Esophagus squamous epithelium (tissue), 5 donors: ENCODE measurements around the gene CCNY. TPM values are rescaled to one million over a fixed set of nuclear protein-coding genes. Genes with fewer than 3 reads are reported as not detected.
A peak's percentile ranks its signal among the peaks of the same experiment; 100 is the strongest.

Experiments
- DNase-seq: peaks from one replicate; lab custom pipeline; 2025; lab: John Stamatoyannopoulos, UW
- H3K27ac ChIP-seq, 4 donors: fragments of 200-600 bp; sonication (generic); one replicate each; pipeline ENCODE4 v1.5.1; 2016 to 2019; ENCODE audit warnings: mild to moderate bottlenecking in 1 of 4
- H3K27me3 ChIP-seq, 4 donors: fragments of 200-600 bp; sonication (generic); 1 replicate in 3 of 4; 2 replicates in 1 of 4; pipeline versions ENCODE4 v1.5.1 to v1.6.0; 2017 to 2021; ENCODE audit warnings: antibody characterized with exemption in 1 of 4
- H3K36me3 ChIP-seq, 3 donors: fragments of 200-600 bp; sonication (generic); one replicate each; pipeline ENCODE4 v1.5.1; 2016 to 2019
- H3K4me1 ChIP-seq, 3 donors: fragments of 200-600 bp; sonication (generic); one replicate each; pipeline ENCODE4 v1.5.1; 2017 to 2019
- H3K4me3 ChIP-seq, 4 donors: fragments of 200-600 bp; sonication (generic); 1 replicate in 3 of 4; 2 replicates in 1 of 4; pipeline ENCODE4 v1.5.1; 2016 to 2019; ENCODE audit warnings: mild to moderate bottlenecking in 2 of 4, moderate library complexity in 1 of 4
- H3K9me3 ChIP-seq, 3 donors: fragments of 200-600 bp; sonication (generic); one replicate each; pipeline ENCODE4 v1.5.1; 2016 to 2019
- CTCF ChIP-seq, 6 experiments: fragments of 450-650 bp in 4 of 6; fragments of 200-600 bp in 2 of 6; sonication (generic) in 2 of 6; IDR thresholded peaks; one replicate each; pipeline ENCODE4 v1.5.1; 2016 to 2019; ENCODE audit warnings: antibody characterized with exemption in 6 of 6, mild to moderate bottlenecking in 4 of 6, moderate library complexity in 4 of 6
- POLR2A ChIP-seq, 4 donors: fragments of 450-650 bp; IDR thresholded peaks; one replicate each; pipeline ENCODE4 v1.6.1; 2017; ENCODE audit warnings: antibody characterized with exemption in 4 of 4, mild to moderate bottlenecking in 4 of 4, moderate library complexity in 3 of 4
- WGBS, 2 donors: methylation state at CpG; one replicate each; pipeline ENCODE4 v1.1.5; 2018; 5-methylcytosine and 5-hydroxymethylcytosine counted together
- intact Hi-C: fragments of 100-400 bp; cut with DNase I; formaldehyde crosslinking; loops from one replicate; pipeline ENCODE4 v1.15.0; 2022
- total RNA-seq, 4 donors: library from RNA; depleted of rRNA; stranded (reverse); fragments of >200 nt; gene quantifications; one replicate each; pipeline ENCODE4 v1.1.0, GENCODE V29; 2016
- donor health status: DM: yes; HTN: yes; CAD: no.

Gene CCNY
- total RNA-seq, 4 donors from 2014 or later = 24.1 to 41.5 (median 30.4) TPM

- no peak for DNase-seq
- H3K36me3 ChIP-seq = peaks cover 0 to 4% (median 0%) of the 10 kb centered on the region in 3 donors
- H3K9me3 ChIP-seq = peaks cover 5 to 39% (median 28%) of the 10 kb centered on the region in 3 donors
- WGBS, 2 donors = 76 to 85% methylated on average over 4 of the region's 4 CpGs
- intact Hi-C loops = no loop called here
- TF ChIP-seq CTCF (IDR thresholded peaks at IDR 0.05) (no peak), POLR2A (IDR thresholded peaks at IDR 0.05) (no peak)
- peak overlapping the region in 1 of 4 donors; percentile 21 for H3K27ac ChIP-seq
- H3K4me3 ChIP-seq = no peak overlapping the region
- no peaks in the 10 kb centered on the region for H3K27me3 ChIP-seq
- peaks cover 23 to 51% (median 29%) of the 10 kb centered on the region in 3 donors for H3K4me1 ChIP-seq
Measured at GRCh38 chr10:35445150-35445884, 109.0 kb downstream of the CCNY start.

GRCh38 chr10:35446439-35446838 is 110.1 kb downstream of the CCNY start:
- peak overlapping the region in 2 of 4 donors; percentile 1 to 11 for H3K27ac ChIP-seq
- 88 to 90% methylated on average over 2 of the region's 2 CpGs for WGBS, 2 donors
- no peak for TF ChIP-seq POLR2A (IDR thresholded peaks at IDR 0.05)
- TF ChIP-seq CTCF (IDR thresholded peaks at IDR 0.05) = no peak
- no peaks in the 10 kb centered on the region for H3K27me3 ChIP-seq
- no peak for DNase-seq
- intact Hi-C loops = no loop called here
- peaks cover 5 to 35% (median 27%) of the 10 kb centered on the region in 3 donors for H3K9me3 ChIP-seq
- no peak overlapping the region for H3K4me3 ChIP-seq
- H3K36me3 ChIP-seq = peaks cover 0 to 4% (median 0%) of the 10 kb centered on the region in 3 donors
- H3K4me1 ChIP-seq = peaks cover 23 to 62% (median 37%) of the 10 kb centered on the region in 3 donors

DNA sequence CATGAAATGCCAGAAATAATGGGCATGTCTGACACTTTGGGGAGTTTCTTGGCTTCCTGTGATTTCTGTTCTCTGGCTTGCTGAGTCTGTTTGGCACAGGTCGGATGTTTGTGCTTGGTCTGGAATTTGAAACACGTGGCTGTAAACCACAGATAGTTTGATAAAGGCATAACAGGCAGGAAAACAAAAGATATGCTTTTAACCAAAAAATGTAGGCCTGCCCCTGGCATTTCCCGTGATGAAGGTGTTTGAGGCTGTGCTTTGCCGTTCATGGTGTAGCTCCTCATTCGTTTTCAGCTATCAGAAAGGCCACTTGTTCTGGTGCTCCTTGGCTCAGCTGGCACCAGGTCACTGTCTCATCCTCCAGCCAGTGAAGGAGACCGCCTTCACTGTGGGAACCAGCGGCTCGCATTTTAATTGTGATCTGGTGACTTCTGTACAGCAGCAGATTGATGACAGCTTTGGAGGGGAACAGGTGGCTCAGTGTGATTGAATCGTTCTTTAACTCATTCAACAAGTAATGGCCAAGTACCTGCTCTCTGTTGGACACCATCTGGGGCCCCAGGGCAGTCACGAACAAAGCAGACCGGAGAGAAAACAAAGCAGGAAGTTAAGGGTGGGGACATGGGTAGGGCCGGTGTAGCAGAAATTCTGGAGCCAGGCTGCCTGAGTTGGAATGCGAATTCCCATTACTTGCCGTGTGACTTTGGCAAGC is 111.5 kb downstream of the CCNY start:
- TF ChIP-seq POLR2A (IDR thresholded peaks at IDR 0.05) = no peak
- TF ChIP-seq CTCF (IDR thresholded peaks at IDR 0.05) = no peak
- peaks cover 0 to 1% (median 0%) of the 10 kb centered on the region in 3 donors for H3K36me3 ChIP-seq
- H3K27me3 ChIP-seq = no peaks in the 10 kb centered on the region
- WGBS, 2 donors = 21 to 22% methylated on average over 11 to 14 of the region's 14 CpGs
- intact Hi-C loops = no loop called here
- peak overlapping the region in 1 of 4 donors; percentile 24 for H3K4me3 ChIP-seq
- peak overlapping the region; percentile 50 to 82 (median 60) for H3K27ac ChIP-seq
- peaks cover 5 to 23% (median 22%) of the 10 kb centered on the region in 3 donors for H3K9me3 ChIP-seq
- DNase-seq = no peak
- H3K4me1 ChIP-seq = peaks cover 27 to 74% (median 47%) of the 10 kb centered on the region in 3 donors

- Histone ChIP-seq H3K27me3 (no peaks in the 10 kb centered on the region), H3K9me3 (peaks cover 2 to 13% (median 13%) of the 10 kb centered on the region in 3 donors), H3K4me1 (peaks cover 30 to 85% (median 53%) of the 10 kb centered on the region in 3 donors), H3K27ac (peak overlapping the region; percentile 27 to 82 (median 59)), H3K4me3 (no peak overlapping the region), H3K36me3 (no peaks in the 10 kb centered on the region)
- intact Hi-C loops = no loop called here
- WGBS, 2 donors = 68 to 74% methylated on average over 11 of the region's 11 CpGs
- no peak for DNase-seq
- TF ChIP-seq CTCF (IDR thresholded peaks at IDR 0.05) (no peak), POLR2A (IDR thresholded peaks at IDR 0.05) (no peak)
Measured at GRCh38 chr10:35448687-35449662, 112.7 kb downstream of the CCNY start.
